ENCODE results near the gene COX7A1.
"Not testable (repeated sequence)": the region's sequence is repeated elsewhere in the genome, so short reads cannot be mapped to it uniquely, and the experiment has no call there.

COX7A1 gene

GRCh38 chr19:36152352-36153091, at the start of gene COX7A1:
Gene COX7A1 (minus strand): TSS chr19:36152447. CDS start chr19:36152407, 40 bp downstream.
- DNase-seq = no peak

- DNase-seq = no peak
These were observed 49.4 kb upstream of the COX7A1 start for GRCh38 chr19:36201684-36202083.

GRCh38 chr19:36198119-36198518, 45.9 kb upstream of the COX7A1 start:
- DNase-seq = no peak

GRCh38 chr19:36196249-36196648, 44.0 kb upstream of the COX7A1 start:
- no peak for DNase-seq

- not testable (repeated sequence) for DNase-seq
These were observed 34.5 kb upstream of the COX7A1 start for GRCh38 chr19:36186722-36187121.

DNA sequence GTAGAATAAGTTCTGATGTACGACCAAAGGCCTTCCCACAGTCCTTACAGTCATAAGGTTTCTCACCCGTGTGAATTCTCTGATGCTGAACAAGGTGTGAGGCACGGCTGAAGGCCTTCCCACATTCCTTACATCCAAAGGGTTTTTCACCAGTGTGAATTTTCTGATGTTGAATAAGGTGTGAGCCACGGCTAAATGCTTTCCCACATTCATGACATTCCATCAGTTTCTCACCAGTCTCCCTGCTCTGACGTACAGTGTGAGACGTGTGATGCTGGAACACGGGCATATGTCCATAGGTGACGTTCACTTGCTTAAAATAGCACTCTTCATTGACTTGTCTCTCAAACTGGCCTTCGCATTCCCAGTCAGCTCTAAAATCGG, 31.0 kb upstream of the COX7A1 start:
- no peak for DNase-seq

DNA sequence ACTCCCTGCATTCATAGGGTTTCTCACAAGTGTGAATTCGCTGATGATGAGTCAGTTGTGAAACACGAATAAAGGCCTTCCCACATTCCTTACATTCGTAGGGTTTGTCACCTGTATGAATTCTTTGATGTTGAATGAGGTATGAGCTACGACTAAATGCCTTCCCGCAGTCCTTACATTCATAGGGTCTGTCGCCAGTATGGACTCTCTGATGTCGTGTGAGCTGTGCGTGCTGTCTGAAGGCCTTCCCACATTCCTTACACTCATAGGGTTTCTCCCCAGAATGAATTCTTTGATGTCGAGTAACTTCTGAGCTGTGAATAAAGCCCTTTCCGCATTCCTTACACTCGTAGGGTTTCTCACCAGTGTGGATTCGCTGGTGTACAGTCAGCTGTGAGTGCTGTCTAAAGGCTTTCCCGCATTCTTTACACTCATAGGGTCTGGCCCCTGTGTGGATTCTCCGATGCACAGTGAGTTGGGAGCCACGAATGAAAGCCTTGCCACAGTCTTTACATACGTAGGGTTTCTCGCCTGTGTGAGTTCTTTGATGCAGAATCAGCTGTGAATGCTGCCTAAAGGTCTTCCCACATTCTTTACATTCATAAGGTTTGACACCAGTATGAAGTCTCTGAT, 30.5 kb upstream of the COX7A1 start:
- DNase-seq = no peak

- not testable (repeated sequence) for DNase-seq
These were observed 26.8 kb upstream of the COX7A1 start for GRCh38 chr19:36179077-36179476.

GRCh38 chr19:36173846-36174245, 21.6 kb upstream of the COX7A1 start:
- DNase-seq = not testable (repeated sequence)

GRCh38 chr19:36172852-36173251, 20.6 kb upstream of the COX7A1 start:
- DNase-seq = no peak

GRCh38 chr19:36169084-36169760, 17.0 kb upstream of the COX7A1 start:
- DNase-seq = no peak

- DNase-seq = no peak
These were observed 11.6 kb upstream of the COX7A1 start for GRCh38 chr19:36163813-36164212.

GRCh38 chr19:36160821-36161596, 8.8 kb upstream of the COX7A1 start:
- no peak for DNase-seq

DNA sequence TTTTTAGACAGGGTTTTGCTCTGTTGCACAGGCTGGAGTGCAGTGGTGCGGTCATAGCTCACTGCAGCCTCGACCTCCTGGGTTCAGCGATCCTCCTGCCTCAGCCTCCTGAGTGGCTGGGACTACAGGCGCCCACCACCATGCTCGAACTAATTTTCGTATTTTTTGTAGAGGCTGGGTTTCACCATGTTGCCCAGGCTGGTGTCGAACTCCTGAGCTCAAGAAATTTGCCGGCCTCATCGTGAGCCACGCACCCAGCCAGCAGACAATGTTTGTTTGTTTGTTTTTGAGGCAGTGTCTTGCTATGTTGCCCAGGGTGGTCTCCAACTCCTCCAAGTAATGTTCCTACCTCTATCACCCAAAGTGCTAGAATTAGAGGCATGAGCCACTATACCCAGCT, 879 bp upstream of the COX7A1 start:
- no peak for DNase-seq

DNA sequence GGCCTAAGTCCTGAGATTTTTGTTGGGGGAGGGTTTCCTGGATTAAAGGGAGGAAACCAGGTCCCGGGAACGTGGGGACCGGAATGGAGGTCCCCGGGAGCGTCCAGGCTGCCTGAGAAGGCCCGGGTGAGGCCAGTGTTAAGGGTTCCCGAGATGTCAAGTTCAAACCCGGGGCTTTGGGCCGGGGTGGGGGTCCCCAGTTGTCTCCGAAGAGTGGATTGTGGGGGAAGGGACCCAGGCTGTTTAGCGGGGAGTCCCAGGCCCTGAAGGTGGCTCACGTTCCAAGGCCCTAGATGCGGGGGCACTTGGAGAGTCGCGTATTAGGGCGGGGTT, 262 bp downstream of the COX7A1 start:
- DNase-seq = no peak

DNA sequence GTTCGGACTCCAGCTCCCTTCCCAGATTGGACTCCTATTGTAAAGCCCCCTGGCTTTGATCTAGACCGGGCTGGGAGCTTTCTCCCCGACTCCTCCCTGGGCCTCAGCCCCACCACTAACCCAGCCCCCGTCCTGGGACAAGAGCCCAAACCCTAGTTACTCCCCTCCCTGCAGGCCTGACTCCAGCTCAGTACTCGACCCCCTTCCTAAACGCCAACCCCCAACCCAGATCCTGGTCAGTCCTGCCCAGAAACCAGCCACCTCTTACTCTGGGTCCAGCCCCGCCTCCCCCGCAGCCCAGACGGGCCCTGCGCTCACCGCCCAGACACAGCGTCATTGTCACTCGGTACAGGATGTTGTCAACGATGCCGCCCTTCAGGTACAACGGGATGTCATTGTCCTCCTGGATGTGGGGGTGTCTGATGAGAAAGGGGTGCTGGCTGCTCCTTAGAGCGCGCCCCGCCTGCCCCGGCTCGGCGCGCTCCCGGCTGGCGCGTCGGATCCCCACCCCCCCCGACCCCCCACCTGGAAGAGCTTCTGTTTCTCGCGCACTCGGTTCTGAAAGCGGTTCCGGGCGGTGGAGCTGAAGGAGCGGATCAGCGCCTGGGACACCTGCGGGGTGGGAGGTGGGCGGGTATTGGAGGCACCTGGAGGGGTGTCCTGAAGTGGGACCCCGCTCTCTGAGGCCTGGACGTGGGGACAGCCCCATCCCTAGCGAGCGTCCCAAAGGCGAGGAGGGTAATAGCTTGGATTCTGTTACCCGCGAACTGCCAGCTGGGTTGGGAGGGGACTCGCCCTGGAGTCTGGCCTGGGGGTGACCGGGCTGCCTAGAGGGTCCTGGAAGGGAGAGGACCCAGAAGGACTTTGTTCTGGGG, 866 bp downstream of the COX7A1 start:
- DNase-seq = no peak

DNA sequence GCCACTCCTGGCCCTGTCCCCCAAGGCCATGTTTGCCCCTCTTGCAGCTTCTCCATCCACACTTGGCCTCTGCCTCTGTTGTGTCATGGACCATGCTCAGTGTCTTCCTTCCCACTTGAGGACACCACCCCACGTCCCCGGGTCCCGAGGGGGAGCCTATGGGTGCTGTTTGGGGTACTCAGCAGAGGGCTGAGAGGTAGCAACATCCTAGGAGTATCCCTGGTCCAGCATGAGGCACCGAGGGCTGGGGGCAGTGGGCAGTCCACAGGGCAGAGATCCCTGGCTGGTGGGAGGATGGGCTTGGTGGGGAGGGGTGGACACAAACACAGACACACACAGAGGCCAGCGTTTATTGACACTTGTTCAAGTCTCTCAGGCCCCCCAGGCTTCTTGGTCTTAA, 1.7 kb downstream of the COX7A1 start:
- DNase-seq = no peak

- DNase-seq = no peak
These were observed 2.4 kb downstream of the COX7A1 start for GRCh38 chr19:36149673-36150406.

GRCh38 chr19:36144624-36145023, 7.6 kb downstream of the COX7A1 start:
- no peak for DNase-seq

DNA sequence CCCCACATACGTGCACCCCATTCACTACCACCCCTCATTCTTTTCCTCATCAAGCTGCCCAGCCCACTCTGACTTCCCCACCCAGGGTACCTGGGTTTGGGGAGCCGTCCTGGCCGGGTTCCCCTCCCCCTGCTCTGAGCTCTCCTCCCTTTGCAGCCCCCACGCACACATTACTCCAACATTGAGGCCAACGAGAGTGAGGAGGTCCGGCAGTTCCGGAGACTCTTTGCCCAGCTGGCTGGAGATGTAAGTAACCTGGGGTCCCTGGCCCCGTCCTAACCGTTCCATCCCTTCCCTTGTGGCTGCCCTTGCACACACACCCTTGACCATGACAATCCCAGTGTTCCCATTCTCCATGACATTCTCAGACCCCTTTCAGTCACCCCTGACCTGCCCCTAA, 9.8 kb downstream of the COX7A1 start:
- DNase-seq = no peak

GRCh38 chr19:36142046-36142445, 10.2 kb downstream of the COX7A1 start:
- no peak for DNase-seq
